GM12872 (cell line): Measurements from ENCODE around the gene MEGF8.

Source experiments
- TF ChIP-seq, protein P1 (sequence below): IDR thresholded peaks from 3 replicates; pipeline ENCODE4 v1.5.1; 2011; ENCODE audit warnings: low read depth, mild to moderate bottlenecking, low read length, moderate library complexity; ENCODE audit not compliant: insufficient read depth

Gene MEGF8

DNA sequence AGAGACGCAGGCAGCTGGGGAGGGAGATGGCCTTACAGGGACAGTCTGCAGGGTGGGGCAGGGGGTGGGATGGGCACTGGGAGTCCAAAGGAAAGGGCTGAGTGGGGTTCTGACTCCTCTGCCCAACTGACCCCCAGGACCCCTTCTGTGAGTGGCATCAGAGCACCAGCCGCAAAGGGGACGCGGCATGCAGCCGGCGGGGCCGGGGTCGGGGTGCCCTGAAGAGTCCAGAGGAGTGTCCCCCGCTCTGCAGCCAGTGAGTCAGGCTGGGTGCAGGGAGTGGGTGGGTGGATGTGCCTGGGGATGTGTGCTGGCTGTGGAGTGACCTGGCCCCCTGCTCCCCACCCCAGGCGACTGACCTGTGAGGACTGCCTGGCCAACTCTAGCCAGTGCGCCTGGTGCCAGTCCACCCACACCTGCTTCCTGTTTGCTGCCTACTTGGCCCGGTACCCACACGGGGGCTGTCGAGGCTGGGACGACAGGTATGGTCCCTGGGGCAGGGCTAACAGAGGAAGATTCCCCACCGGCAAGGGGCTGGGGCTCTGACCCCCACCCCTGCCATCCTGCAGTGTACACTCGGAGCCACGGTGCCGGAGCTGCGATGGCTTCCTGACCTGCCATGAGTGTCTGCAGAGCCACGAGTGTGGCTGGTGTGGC is 25.8 kb downstream of the MEGF8 start:
- TF ChIP-seq, protein P1, sequence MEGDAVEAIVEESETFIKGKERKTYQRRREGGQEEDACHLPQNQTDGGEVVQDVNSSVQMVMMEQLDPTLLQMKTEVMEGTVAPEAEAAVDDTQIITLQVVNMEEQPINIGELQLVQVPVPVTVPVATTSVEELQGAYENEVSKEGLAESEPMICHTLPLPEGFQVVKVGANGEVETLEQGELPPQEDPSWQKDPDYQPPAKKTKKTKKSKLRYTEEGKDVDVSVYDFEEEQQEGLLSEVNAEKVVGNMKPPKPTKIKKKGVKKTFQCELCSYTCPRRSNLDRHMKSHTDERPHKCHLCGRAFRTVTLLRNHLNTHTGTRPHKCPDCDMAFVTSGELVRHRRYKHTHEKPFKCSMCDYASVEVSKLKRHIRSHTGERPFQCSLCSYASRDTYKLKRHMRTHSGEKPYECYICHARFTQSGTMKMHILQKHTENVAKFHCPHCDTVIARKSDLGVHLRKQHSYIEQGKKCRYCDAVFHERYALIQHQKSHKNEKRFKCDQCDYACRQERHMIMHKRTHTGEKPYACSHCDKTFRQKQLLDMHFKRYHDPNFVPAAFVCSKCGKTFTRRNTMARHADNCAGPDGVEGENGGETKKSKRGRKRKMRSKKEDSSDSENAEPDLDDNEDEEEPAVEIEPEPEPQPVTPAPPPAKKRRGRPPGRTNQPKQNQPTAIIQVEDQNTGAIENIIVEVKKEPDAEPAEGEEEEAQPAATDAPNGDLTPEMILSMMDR = no peak

DNA sequence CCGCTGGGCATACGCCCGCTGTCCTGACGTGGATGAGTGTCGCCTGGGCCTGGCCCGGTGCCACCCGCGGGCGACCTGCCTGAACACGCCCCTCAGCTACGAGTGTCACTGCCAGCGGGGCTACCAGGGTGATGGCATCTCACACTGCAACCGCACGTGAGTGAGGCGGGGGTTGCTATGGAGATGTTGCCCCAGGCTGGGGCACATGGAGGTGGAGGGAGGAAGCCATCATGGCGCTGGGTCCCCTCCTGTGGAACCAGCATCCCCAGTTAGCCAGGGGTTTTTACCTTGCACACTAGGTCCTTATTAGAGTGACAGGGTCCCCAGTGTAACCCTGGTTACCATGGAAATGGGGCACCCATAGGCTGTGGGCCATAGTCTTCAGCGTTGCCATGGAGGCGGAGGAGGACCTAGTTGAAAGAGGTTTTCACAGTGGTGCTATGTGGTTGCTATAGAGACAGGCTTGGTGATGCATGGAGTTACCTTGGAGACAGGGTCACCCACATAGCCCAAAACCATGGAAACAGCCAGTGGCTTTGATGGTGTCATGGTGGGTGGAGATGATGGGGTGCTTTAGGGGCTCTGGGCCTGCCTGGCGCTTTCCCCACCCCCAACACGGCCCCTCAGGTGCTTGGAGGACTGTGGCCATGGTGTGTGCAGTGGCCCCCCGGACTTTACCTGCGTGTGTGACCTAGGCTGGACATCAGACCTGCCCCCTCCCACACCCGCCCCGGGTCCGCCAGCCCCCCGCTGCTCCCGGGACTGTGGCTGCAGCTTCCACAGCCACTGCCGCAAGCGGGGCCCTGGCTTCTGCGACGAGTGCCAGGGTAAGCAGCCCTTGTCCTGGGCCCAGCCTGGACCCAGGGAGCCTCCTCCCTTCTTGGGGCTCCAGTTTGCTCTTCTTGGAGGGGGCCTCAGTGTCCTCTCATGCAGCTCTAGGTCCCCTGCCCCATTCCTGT is 27.1 kb downstream of the MEGF8 start:
- TF ChIP-seq, protein P1 = no peak

DNA sequence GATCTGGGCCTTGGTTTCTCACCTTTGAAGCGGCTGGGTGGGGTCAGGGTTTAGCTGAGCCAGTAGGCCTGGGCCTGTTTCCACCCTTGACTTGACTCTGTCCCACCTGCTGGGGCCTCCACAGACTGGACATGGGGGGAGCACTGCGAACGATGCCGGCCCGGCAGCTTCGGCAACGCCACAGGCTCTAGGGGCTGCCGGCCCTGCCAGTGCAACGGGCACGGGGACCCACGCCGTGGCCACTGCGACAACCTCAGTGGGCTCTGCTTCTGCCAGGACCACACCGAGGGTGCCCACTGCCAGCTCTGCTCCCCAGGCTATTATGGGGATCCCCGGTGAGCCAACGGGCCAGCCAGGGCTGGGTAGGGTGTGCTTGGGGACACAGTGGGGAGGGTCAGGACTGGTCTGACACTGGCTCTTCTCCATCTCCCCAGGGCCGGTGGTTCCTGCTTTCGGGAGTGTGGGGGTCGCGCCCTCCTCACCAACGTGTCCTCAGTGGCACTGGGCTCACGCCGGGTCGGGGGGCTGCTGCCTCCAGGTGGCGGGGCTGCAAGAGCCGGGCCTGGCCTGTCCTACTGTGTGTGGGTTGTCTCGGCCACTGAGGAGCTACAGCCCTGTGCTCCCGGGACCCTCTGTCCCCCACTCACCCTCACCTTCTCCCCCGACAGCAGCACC is 28.0 kb downstream of the MEGF8 start:
- TF ChIP-seq, protein P1 = no peak

DNA sequence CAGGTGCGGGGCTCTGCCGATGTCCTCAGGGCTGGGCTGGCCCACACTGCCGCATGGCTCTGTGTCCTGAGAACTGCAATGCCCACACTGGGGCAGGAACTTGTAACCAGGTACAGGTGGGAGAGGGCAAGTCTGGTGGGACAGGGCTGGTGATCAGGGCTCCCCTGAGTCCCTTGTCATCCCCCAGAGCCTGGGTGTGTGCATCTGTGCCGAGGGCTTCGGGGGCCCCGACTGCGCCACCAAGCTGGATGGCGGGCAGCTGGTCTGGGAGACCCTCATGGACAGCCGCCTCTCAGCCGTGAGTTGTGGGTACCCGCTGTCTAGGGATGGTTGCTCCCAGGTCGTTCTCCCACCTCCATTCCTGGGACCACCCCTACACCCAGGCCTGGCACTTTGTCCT is 30.5 kb downstream of the MEGF8 start:
- TF ChIP-seq, protein P1 = no peak

DNA sequence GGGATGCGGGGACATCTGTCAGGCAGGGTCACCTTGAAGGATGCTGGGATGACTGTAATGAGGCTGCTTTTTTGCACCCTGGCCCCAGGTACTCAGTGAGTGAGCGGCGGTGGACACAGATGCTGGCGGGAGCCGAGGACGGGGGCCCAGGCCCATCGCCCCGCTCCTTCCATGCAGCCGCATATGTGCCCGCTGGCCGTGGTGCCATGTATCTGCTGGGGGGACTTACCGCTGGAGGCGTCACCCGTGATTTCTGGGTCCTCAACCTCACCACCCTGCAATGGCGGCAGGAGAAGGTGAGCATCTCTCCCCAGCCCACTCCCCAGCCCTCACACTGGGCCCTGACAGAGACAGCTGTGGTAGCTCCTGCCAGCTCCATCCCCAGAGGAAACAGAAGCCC is 31.3 kb downstream of the MEGF8 start:
- TF ChIP-seq, protein P1 = no peak

DNA sequence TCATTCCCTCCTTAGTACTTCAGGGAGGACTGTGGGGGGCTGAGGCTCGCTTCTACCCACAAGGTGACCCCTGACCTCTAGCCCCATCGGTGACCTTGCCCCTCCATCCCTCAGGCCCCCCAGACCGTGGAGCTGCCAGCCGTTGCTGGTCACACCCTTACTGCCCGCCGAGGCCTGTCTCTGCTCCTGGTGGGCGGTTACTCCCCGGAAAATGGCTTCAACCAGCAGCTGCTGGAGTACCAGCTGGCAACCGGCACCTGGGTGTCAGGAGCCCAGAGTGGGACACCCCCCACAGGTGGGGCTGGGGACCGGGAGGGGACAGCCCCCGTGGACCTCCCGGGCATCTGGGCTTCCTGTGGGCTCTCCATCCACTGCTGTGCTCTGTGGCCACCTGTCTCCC is 31.9 kb downstream of the MEGF8 start:
- TF ChIP-seq, protein P1 = no peak
